Activated T-helper 1 cell treated with anti-CD3 and anti-CD28 coated beads, Interleukin-12 subunit alpha, Interleukin-12 subunit beta, Interleukin-2, Interleukin-4 antibody, amounts not matched to agents 30 ng/mL and 10 ng/mL and 1 ng/mL, durations not matched to agents 14 hours and 24 hours and 36 hours (primary cell): ENCODE data around the gene WBP1L. TPM values are rescaled to one million over a fixed set of nuclear protein-coding genes. Genes with fewer than 3 reads are reported as not detected.
"Not testable (repeated sequence)": the region's sequence is repeated elsewhere in the genome, so short reads cannot be mapped to it uniquely, and the experiment has no call there.

Experiments
- DNase-seq: peaks from one replicate; pipeline ENCODE4 v3.0.0; 2021; ENCODE audit warnings: low spot score
- H3K27ac Mint-ChIP-seq: one replicate; pipeline ENCODE4 v1.8.0; 2021; ENCODE audit warnings: mild to moderate bottlenecking, mixed read lengths
- H3K27me3 Mint-ChIP-seq: one replicate; pipeline ENCODE4 v1.8.0; 2022; ENCODE audit warnings: mild to moderate bottlenecking, moderate library complexity, mixed read lengths; ENCODE audit not compliant: insufficient read depth
- H3K36me3 Mint-ChIP-seq: one replicate; pipeline ENCODE4 v1.8.0; 2021; ENCODE audit warnings: low read depth, mixed read lengths
- H3K4me1 Mint-ChIP-seq: one replicate; pipeline ENCODE4 v1.8.0; 2021; ENCODE audit warnings: low read depth, mixed read lengths
- H3K4me3 Mint-ChIP-seq: one replicate; pipeline ENCODE4 v1.8.0; 2021; ENCODE audit warnings: mild to moderate bottlenecking, moderate library complexity, mixed read lengths
- H3K9me3 Mint-ChIP-seq: one replicate; pipeline ENCODE4 v1.8.0; 2021; ENCODE audit warnings: mixed read lengths
- intact Hi-C: fragments of 100-400 bp; cut with micrococcal nuclease; formaldehyde crosslinking; loops from one replicate; pipeline ENCODE4 v1.15.1; 2024
- total RNA-seq: library from RNA; stranded (reverse); gene quantifications from 2 replicates; pipeline ENCODE4 v1.2.3, GENCODE V29; 2022

Gene WBP1L
- total RNA-seq, 1 donor from 2014 or later, result 19.4 TPM

GRCh38 chr10:102713814-102714620, 29.7 kb upstream of the WBP1L start, which contains the start of gene ARL3:
TSS of gene ARL3 (minus strand) at chr10:102714397. CDS start at chr10:102714275, 122 bp downstream.
- peak within 1 kb of the TSS; percentile 88 for H3K4me3 Mint-ChIP-seq
- no peaks in the 10 kb centered on the region for H3K27me3 Mint-ChIP-seq
- peaks cover 8% of the 10 kb centered on the region for H3K36me3 Mint-ChIP-seq
- DNase-seq, result peak; percentile 95
- intact Hi-C loops, result loop anchor here (1.0 to 10.0 kb wide), 16 partner anchors 9 to 1201 kb away; partner anchors contain the start of genes ACTR1A, ARMH3, BORCS7 and CNNM2
- H3K9me3 Mint-ChIP-seq, result no peaks in the 10 kb centered on the region
- H3K27ac Mint-ChIP-seq, result peak within 1 kb of the TSS; percentile 91
- peaks cover 52% of the 10 kb centered on the region for H3K4me1 Mint-ChIP-seq

DNA sequence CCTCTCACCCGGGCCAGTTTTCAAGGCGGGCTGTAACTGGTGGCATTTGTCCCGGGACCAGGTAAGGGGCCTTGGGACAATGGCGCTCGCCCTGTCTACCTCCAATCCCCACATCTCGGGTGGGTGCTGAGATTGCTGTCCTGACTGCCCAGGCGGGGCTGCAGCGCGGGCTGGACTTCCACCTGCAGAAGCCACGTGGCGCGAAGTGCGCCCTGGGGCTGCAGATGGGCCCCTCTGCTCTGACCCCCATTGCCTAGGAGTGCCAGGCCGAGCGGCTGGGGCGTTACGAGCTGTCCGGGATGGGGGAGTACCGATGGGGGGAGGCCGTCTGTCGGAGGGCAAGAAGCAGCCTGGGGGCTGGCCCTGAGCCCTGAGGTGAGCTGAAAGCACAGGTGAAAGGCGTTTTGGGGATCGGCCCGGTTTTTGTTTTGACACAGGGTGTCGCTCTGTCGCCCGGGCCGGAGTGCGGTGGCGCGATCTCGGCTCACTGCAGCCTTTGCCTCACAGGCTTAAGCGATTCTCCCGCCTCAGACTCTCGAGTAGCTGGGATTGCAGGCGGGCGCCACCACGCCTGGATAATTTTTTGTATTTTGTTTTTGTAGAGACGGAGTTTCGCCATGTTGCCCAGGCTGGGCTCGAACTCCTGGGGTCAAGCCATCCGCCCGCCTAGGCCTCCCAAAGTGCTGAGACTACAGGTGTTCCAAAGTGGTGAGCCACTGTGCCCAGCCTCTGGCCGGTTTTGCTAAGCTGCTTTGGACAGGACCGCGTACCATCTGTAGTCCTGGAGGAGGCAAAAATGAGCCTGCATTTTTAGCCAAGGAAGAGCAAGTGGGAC, 28.9 kb upstream of the WBP1L start, which contains the start of gene SFXN2:
Gene SFXN2, plus strand, starts transcription at position 16 of the 835 bp plus-strand sequence. CDS start 12,001 bp downstream, outside the sequence.
- peak; percentile 40 for DNase-seq
- intact Hi-C loops, result loop anchor here (1.0 to 10.0 kb wide), 12 partner anchors 28 to 1200 kb away; partner anchors contain the start of genes ACTR1A, ARMH3, CNNM2 and GBF1
- Mint-ChIP-seq H3K27ac (peak within 1 kb of the TSS; percentile 91), H3K27me3 (no peaks in the 10 kb centered on the region), H3K4me3 (peak within 1 kb of the TSS; percentile 88), H3K4me1 (peaks cover 57% of the 10 kb centered on the region), H3K36me3 (peaks cover 11% of the 10 kb centered on the region), H3K9me3 (no peaks in the 10 kb centered on the region)

GRCh38 chr10:102715880-102716279, 27.9 kb upstream of the WBP1L start:
- Mint-ChIP-seq H3K4me3 (peak overlapping the region; percentile 82), H3K27ac (peak overlapping the region; percentile 50), H3K4me1 (peaks cover 53% of the 10 kb centered on the region), H3K27me3 (no peaks in the 10 kb centered on the region), H3K9me3 (no peaks in the 10 kb centered on the region), H3K36me3 (peaks cover 11% of the 10 kb centered on the region)
- intact Hi-C loops, result loop anchor here (10.0 kb wide), 2 partner anchors 471 to 1199 kb away; partner anchors contain the start of genes GBF1, PITX3 and STN1
- DNase-seq, result no peak

DNA sequence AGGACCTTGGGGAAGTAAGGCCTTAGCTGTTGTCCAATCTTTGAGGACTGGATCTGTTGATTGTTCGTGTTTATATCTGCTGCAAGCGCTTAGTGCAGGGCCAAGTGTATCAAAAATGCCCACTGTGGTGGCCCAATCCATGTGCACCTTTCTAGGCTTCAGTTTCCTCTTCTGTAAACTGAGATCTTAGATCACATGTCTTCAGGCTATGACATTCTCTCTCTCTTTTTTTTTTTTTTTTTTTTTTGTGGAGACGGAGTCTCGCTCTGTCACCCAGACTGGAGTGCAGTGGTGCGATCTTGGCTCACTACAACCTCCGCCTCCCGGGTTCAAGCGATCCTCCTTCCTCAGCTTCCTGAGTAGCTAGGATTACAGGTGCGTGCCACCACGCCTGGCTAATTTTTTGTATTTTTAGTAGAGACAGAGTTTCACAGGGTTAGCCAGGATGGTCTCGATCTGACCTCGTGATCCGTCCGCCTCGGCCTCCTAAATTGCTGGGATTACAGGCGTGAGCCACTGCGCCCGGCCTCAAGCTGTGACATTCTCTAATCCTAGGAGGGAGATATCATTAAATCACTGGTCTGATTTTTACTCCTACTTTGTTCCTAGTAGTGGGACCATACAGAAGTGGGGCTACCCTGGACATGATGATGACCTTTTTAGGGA, 26.7 kb upstream of the WBP1L start:
- peak overlapping the region; percentile 82 for H3K4me3 Mint-ChIP-seq
- not testable (repeated sequence) for H3K27me3 Mint-ChIP-seq, DNase-seq, H3K27ac Mint-ChIP-seq, H3K9me3 Mint-ChIP-seq
- H3K4me1 Mint-ChIP-seq, result peaks cover 52% of the 10 kb centered on the region
- intact Hi-C loops, result loop anchor here (10.0 kb wide), 2 partner anchors 472 to 1198 kb away; partner anchors contain the start of genes GBF1, PITX3 and STN1
- peaks cover 14% of the 10 kb centered on the region for H3K36me3 Mint-ChIP-seq

DNA sequence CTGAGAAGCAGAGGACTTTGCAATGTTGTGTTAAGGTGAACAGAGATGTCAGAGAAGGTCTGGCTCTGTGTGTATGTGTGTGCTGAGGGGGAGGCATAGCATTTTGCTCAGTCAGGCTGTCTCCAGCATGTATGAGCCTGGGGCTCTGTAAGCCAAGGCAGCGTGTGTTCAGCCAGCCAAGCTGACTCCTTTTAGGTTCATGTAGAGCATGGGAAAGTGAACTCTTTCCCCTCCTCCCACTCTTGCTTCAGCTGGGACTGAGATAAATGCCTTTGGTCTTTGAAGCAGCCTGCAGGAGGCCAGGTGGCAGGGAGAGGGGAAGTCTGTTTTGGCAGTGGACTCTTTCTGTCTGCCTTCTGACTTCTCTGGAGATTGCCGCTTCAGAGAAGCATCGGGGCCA, 25.5 kb upstream of the WBP1L start:
- Mint-ChIP-seq H3K4me1 (peaks cover 42% of the 10 kb centered on the region), H3K27ac (peak overlapping the region; percentile 7), H3K9me3 (no peaks in the 10 kb centered on the region), H3K27me3 (no peaks in the 10 kb centered on the region), H3K36me3 (peaks cover 14% of the 10 kb centered on the region), H3K4me3 (no peak overlapping the region)
- DNase-seq, result no peak
- intact Hi-C loops, result loop anchor here (10.0 kb wide), 2 partner anchors 473 to 1197 kb away; partner anchors contain the start of genes GBF1, PITX3 and STN1

GRCh38 chr10:102720337-102720736, 23.4 kb upstream of the WBP1L start:
- Mint-ChIP-seq H3K27ac (peak overlapping the region; percentile 12), H3K4me1 (peaks cover 37% of the 10 kb centered on the region), H3K36me3 (peaks cover 23% of the 10 kb centered on the region), H3K4me3 (no peak overlapping the region), H3K9me3 (peaks cover 4% of the 10 kb centered on the region), H3K27me3 (no peaks in the 10 kb centered on the region)
- intact Hi-C loops, result no loop called here
- DNase-seq, result no peak

GRCh38 chr10:102720775-102721301, 22.9 kb upstream of the WBP1L start:
- Mint-ChIP-seq H3K27ac (peak overlapping the region; percentile 12), H3K36me3 (peaks cover 22% of the 10 kb centered on the region), H3K27me3 (no peaks in the 10 kb centered on the region), H3K4me1 (peaks cover 36% of the 10 kb centered on the region), H3K4me3 (no peak overlapping the region), H3K9me3 (peaks cover 4% of the 10 kb centered on the region)
- intact Hi-C loops, result no loop called here
- no peak for DNase-seq

GRCh38 chr10:102721954-102722353, 21.8 kb upstream of the WBP1L start:
- H3K27ac Mint-ChIP-seq, result no peak overlapping the region
- peaks cover 26% of the 10 kb centered on the region for H3K36me3 Mint-ChIP-seq
- DNase-seq, result no peak
- intact Hi-C loops, result no loop called here
- peaks cover 4% of the 10 kb centered on the region for H3K9me3 Mint-ChIP-seq
- H3K27me3 Mint-ChIP-seq, result no peaks in the 10 kb centered on the region
- H3K4me1 Mint-ChIP-seq, result peaks cover 26% of the 10 kb centered on the region
- no peak overlapping the region for H3K4me3 Mint-ChIP-seq

DNA sequence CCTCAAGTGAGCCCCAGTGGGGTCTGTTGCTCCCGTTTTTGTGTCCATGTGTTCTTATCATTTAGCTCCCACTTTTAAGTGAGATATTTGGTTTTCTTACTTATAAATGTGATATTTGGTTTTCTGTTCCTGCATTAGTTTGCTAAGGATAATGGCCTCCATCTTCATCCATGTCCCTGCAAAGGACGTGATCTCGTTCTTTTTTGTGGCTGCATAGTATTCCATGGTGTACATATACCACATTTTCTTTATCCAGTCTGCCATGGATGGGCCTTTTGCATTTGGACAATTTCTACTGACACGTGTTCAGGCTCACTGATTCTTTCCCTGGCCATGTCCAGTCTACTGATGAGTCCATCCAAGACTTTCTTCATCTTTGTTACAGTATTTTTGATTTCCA, 19.8 kb upstream of the WBP1L start:
- H3K4me1 Mint-ChIP-seq, result peaks cover 23% of the 10 kb centered on the region
- intact Hi-C loops, result no loop called here
- no peak overlapping the region for H3K4me3 Mint-ChIP-seq
- H3K9me3 Mint-ChIP-seq, result peaks cover 4% of the 10 kb centered on the region
- H3K36me3 Mint-ChIP-seq, result peaks cover 37% of the 10 kb centered on the region
- no peak for DNase-seq
- H3K27ac Mint-ChIP-seq, result no peak overlapping the region
- H3K27me3 Mint-ChIP-seq, result no peaks in the 10 kb centered on the region

DNA sequence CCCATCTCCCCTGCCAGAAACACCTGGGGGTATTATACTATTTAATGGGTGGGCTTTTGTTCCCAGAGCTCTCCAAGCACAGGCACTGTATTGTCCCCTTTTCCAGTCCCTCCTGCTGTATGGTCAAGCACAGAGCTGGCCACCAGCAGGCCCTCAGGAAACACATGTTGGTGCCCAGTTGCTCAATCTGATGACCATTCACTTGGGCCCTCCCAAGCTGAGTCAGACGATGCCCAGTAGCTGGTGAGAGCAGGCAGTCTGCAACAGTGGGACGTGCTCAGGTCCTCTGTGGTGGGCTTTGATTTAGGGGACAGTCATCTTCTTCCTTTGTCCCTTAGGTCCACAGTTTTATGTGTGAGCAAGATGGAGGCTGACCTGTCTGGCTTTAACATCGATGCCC, 17.5 kb upstream of the WBP1L start:
- Mint-ChIP-seq H3K4me1 (peaks cover 17% of the 10 kb centered on the region), H3K36me3 (peaks cover 33% of the 10 kb centered on the region), H3K4me3 (no peak overlapping the region), H3K27me3 (no peaks in the 10 kb centered on the region), H3K27ac (no peak overlapping the region), H3K9me3 (peaks cover 4% of the 10 kb centered on the region)
- DNase-seq, result no peak
- intact Hi-C loops, result loop anchor here (5.0 kb wide), 1 partner anchor 111 kb away; the partner anchor contains the start of gene CYP17A1

DNA sequence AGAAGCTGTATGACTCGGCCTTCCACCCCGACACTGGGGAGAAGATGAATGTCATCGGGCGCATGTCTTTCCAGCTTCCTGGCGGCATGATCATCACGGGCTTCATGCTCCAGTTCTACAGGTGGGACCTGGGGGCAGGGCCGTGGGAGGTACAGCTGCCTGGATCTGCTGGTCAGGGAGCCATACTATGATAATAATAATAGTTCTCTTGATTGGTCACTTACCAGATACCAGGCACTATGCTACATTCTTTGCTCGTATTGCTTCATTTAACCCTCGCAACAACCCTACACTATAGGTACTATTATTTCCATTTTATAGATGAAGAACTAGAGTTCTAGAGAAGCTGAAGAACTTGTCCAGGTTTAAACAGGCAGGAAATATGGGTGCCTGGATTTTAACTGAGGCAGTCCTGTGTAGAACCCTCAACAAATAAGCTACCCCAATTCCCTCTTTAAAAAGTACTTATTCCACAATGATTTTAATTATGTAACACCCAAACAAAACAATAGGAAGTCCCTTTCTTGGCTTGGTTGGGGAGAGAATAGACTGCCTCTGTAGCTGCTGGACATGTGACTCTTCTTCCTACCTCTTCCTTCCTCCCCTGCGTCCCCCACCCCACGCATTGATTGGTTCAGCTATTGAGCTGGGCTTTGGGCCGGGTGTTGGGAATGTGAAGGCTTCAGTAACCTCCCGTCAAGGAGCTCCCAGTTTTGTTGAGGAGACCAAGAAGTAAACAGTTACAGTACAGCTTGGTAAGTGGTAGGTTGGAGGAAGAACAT, 16.5 kb upstream of the WBP1L start:
- Mint-ChIP-seq H3K4me1 (peaks cover 11% of the 10 kb centered on the region), H3K27me3 (no peaks in the 10 kb centered on the region), H3K9me3 (peaks cover 4% of the 10 kb centered on the region), H3K36me3 (peaks cover 33% of the 10 kb centered on the region), H3K4me3 (no peak overlapping the region), H3K27ac (peak overlapping the region; percentile 44)
- DNase-seq, result no peak
- intact Hi-C loops, result loop anchor here (5.0 kb wide), 1 partner anchor 110 kb away; the partner anchor contains the start of gene CYP17A1
